Endothelial cell of umbilical vein (primary cell): ENCODE measurements around the gene MAN1A2.

Source experiments
- CTCF ChIP-seq, 2 donors: IDR thresholded peaks; 1 replicate in 1 of 2; 2 replicates in 1 of 2; pipeline ENCODE4 v1.5.1; 2011; ENCODE audit warnings: low read length in 2 of 2, mild to moderate bottlenecking in 2 of 2, moderate library complexity in 2 of 2, control low read depth in 1 of 2, inconsistent platforms in 1 of 2, low read depth in 1 of 2; ENCODE audit not compliant: insufficient read depth in 1 of 2; ENCODE audit errors: extremely low read depth in 1 of 2
- EZH2 ChIP-seq: IDR thresholded peaks from 2 replicates; pipeline ENCODE4 v1.6.1; 2012; ENCODE audit warnings: borderline replicate concordance, low read depth, mild to moderate bottlenecking, moderate library complexity, low read length, inconsistent platforms; ENCODE audit not compliant: severe bottlenecking
- GATA2 ChIP-seq: IDR thresholded peaks from 2 replicates; pipeline ENCODE4 v1.7.0; 2011; ENCODE audit warnings: low read depth, mild to moderate bottlenecking, moderate library complexity, mixed read lengths, low read length; ENCODE audit not compliant: insufficient read length, insufficient read depth
- JUN ChIP-seq: IDR thresholded peaks from 2 replicates; pipeline ENCODE4 v1.6.1; 2011; ENCODE audit warnings: borderline replicate concordance, low read depth; ENCODE audit not compliant: insufficient read length, insufficient read depth
- MAX ChIP-seq: IDR thresholded peaks from 2 replicates; pipeline ENCODE4 v1.6.1; 2011; ENCODE audit not compliant: insufficient read depth, insufficient read length
- POLR2A ChIP-seq: IDR thresholded peaks from 2 replicates; pipeline ENCODE4 v1.6.1; 2012; ENCODE audit warnings: low read depth, mild to moderate bottlenecking, control low read depth, low read length
- POLR2AphosphoS5 ChIP-seq: IDR thresholded peaks from 2 replicates; pipeline ENCODE4 v1.6.1; 2012; ENCODE audit warnings: low read depth, mild to moderate bottlenecking, control low read depth, low read length, moderate library complexity; ENCODE audit not compliant: insufficient read depth

- TF ChIP-seq CTCF (IDR thresholded peaks at IDR 0.05; ENCODE audit: extremely low read depth in 1 of 2, insufficient read depth in 1 of 2, low read depth in 1 of 2, low read length in 2 of 2) (no peak), MAX (no peak), EZH2 (no peak), POLR2AphosphoS5 (no peak), POLR2A (no peak), GATA2 (no peak), JUN (no peak)
Measured at GRCh38 chr1:117572546-117572945, 205.3 kb downstream of the MAN1A2 start.
